ENCODE results near the gene GALNT3. TPM values are rescaled to one million over a fixed set of nuclear protein-coding genes. Genes with fewer than 3 reads are reported as not detected.

The GALNT3 gene
- total RNA-seq, 2 donors from 2014 or later: 9.3 to 9.7 TPM

- Mint-ChIP-seq H3K27me3 (ENCODE audit: insufficient read depth) (peaks cover 2% of the 10 kb centered on the region), H3K27ac (no peak overlapping the region), H3K9me3 (no peaks in the 10 kb centered on the region), H3K4me1 (peaks cover 25% of the 10 kb centered on the region), H3K36me3 (ENCODE audit: low read depth) (no peaks in the 10 kb centered on the region), H3K4me3 (no peak overlapping the region)
- TF ChIP-seq CTCF (conservative IDR thresholded peaks at IDR 0.05): no peak
- 75 to 78% methylated on average over 2 of the region's 2 CpGs for WGBS, 2 experiments (ENCODE audit: insufficient coverage in 1 of 2, insufficient read length in 1 of 2)
- Histone ChIP-seq H3K4me3 (ENCODE audit: low read length) (no peak overlapping the region), H3K9me3 (ENCODE audit: control insufficient read depth, low read length) (no peaks in the 10 kb centered on the region), H3K36me3 (ENCODE audit: control insufficient read depth, insufficient read depth, low read length) (no peaks in the 10 kb centered on the region), H3K27me3 (ENCODE audit: control insufficient read depth, insufficient read depth, low read length, poor library complexity, severe bottlenecking) (peaks cover 4% of the 10 kb centered on the region), H3K27ac (ENCODE audit: low read depth, low read length) (no peak overlapping the region), H3K9ac (ENCODE audit: extremely low read depth, low read length, poor library complexity, severe bottlenecking) (no peak overlapping the region), H3K4me1 (ENCODE audit: control insufficient read depth, insufficient read depth, low read length) (peaks cover 7% of the 10 kb centered on the region)
- no peak for DNase-seq
Measured at GRCh38 chr2:165825041-165825440, 31.0 kb upstream of the GALNT3 start.

GRCh38 chr2:165820296-165820695, 26.2 kb upstream of the GALNT3 start:
- Histone ChIP-seq H3K27ac (ENCODE audit: low read depth, low read length) (no peak overlapping the region), H3K4me3 (ENCODE audit: low read length) (no peak overlapping the region), H3K9ac (ENCODE audit: extremely low read depth, low read length, poor library complexity, severe bottlenecking) (no peak overlapping the region), H3K36me3 (ENCODE audit: control insufficient read depth, insufficient read depth, low read length) (no peaks in the 10 kb centered on the region), H3K27me3 (ENCODE audit: control insufficient read depth, insufficient read depth, low read length, poor library complexity, severe bottlenecking) (peaks cover 4% of the 10 kb centered on the region), H3K4me1 (ENCODE audit: control insufficient read depth, insufficient read depth, low read length) (peaks cover 7% of the 10 kb centered on the region), H3K9me3 (ENCODE audit: control insufficient read depth, low read length) (no peaks in the 10 kb centered on the region)
- Mint-ChIP-seq H3K27ac (no peak overlapping the region), H3K27me3 (ENCODE audit: insufficient read depth) (peaks cover 2% of the 10 kb centered on the region), H3K9me3 (no peaks in the 10 kb centered on the region), H3K4me1 (peaks cover 13% of the 10 kb centered on the region), H3K36me3 (ENCODE audit: low read depth) (no peaks in the 10 kb centered on the region), H3K4me3 (no peak overlapping the region)
- whole genome bisulfite sequencing, 2 experiments (ENCODE audit: insufficient coverage in 1 of 2, insufficient read length in 1 of 2): 86 to 92% methylated on average over 2 of the region's 2 CpGs
- DNase-seq: no peak
- TF ChIP-seq CTCF (conservative IDR thresholded peaks at IDR 0.05): no peak

GRCh38 chr2:165818920-165819319, 24.9 kb upstream of the GALNT3 start:
- H3K4me1 Mint-ChIP-seq: peaks cover 3% of the 10 kb centered on the region
- no peaks in the 10 kb centered on the region for H3K9me3 Mint-ChIP-seq
- no peaks in the 10 kb centered on the region for H3K36me3 Mint-ChIP-seq (ENCODE audit: low read depth)
- no peaks in the 10 kb centered on the region for H3K36me3 ChIP-seq (ENCODE audit: control insufficient read depth, insufficient read depth, low read length)
- H3K4me3 ChIP-seq (ENCODE audit: low read length): no peak overlapping the region
- H3K4me3 Mint-ChIP-seq: no peak overlapping the region
- H3K27ac ChIP-seq (ENCODE audit: low read depth, low read length): no peak overlapping the region
- no peaks in the 10 kb centered on the region for H3K27me3 ChIP-seq (ENCODE audit: control insufficient read depth, insufficient read depth, low read length, poor library complexity, severe bottlenecking)
- DNase-seq: no peak
- H3K27me3 Mint-ChIP-seq (ENCODE audit: insufficient read depth): peaks cover 3% of the 10 kb centered on the region
- H3K9me3 ChIP-seq (ENCODE audit: control insufficient read depth, low read length): no peaks in the 10 kb centered on the region
- WGBS, 2 experiments (ENCODE audit: insufficient coverage in 1 of 2, insufficient read length in 1 of 2): 100% methylated on average over 1 of the region's 1 CpG; no CpG with 5 or more reads in 1 of the 2 experiments
- H3K9ac ChIP-seq (ENCODE audit: extremely low read depth, low read length, poor library complexity, severe bottlenecking): no peak overlapping the region
- TF ChIP-seq CTCF (conservative IDR thresholded peaks at IDR 0.05): no peak
- no peaks in the 10 kb centered on the region for H3K4me1 ChIP-seq (ENCODE audit: control insufficient read depth, insufficient read depth, low read length)
- H3K27ac Mint-ChIP-seq: no peak overlapping the region
